ENCODE data around the gene CBX3. TPM values are rescaled to one million over a fixed set of nuclear protein-coding genes. Genes with fewer than 3 reads are reported as not detected.

Gene CBX3
- total and polyA plus RNA-seq, 2 of the 8 experiments (the other 6 are each of a cell fraction or from before 2014, with no cell fraction given): 71.3 to 258 TPM

DNA sequence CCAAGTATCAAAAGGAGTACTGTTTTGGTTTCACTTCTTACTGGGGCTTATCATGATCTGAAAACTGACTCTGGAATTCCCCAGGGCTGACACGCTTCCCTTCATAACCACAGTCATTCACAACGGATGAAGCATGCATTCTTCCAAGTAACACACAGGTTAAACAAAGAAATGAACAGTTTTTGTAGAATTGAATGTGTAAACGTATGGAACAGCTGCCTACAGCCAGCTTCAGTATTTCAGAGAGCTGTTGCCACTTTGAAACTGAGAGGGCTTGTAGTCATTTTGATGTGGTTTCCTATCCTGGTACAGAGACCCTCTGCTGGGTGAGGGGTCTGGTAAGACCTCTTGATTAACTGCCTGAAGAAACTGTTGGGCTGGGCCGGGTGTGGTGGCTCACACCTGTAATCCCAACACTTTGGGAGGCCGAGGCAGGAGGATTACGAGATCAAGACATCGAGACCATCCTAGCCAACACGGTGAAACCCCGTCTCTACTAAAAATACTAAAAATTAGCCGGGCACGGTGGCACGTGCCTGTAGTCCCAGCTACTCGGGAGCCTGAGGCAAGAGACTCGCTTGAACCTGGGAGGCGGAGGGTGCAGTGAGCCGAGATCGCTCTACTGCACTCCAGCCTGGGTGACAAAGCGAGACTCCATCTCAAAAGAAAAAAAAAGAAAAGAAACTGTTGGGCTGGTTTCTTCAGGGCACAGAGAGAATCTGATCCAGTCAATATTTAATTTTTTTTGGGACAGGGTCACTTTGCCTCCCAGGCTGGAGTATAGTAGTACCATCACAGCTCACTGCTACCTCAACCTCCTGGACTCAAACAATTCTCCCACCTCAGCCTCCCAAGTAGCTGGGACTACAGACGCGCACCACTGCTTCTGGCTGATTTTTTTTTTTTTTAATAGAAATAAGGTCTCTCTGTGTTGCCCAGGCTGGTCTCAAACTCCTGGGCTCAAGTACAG lies 44.8 kb upstream of the CBX3 start (continued):
- TF ChIP-seq, protein P1, sequence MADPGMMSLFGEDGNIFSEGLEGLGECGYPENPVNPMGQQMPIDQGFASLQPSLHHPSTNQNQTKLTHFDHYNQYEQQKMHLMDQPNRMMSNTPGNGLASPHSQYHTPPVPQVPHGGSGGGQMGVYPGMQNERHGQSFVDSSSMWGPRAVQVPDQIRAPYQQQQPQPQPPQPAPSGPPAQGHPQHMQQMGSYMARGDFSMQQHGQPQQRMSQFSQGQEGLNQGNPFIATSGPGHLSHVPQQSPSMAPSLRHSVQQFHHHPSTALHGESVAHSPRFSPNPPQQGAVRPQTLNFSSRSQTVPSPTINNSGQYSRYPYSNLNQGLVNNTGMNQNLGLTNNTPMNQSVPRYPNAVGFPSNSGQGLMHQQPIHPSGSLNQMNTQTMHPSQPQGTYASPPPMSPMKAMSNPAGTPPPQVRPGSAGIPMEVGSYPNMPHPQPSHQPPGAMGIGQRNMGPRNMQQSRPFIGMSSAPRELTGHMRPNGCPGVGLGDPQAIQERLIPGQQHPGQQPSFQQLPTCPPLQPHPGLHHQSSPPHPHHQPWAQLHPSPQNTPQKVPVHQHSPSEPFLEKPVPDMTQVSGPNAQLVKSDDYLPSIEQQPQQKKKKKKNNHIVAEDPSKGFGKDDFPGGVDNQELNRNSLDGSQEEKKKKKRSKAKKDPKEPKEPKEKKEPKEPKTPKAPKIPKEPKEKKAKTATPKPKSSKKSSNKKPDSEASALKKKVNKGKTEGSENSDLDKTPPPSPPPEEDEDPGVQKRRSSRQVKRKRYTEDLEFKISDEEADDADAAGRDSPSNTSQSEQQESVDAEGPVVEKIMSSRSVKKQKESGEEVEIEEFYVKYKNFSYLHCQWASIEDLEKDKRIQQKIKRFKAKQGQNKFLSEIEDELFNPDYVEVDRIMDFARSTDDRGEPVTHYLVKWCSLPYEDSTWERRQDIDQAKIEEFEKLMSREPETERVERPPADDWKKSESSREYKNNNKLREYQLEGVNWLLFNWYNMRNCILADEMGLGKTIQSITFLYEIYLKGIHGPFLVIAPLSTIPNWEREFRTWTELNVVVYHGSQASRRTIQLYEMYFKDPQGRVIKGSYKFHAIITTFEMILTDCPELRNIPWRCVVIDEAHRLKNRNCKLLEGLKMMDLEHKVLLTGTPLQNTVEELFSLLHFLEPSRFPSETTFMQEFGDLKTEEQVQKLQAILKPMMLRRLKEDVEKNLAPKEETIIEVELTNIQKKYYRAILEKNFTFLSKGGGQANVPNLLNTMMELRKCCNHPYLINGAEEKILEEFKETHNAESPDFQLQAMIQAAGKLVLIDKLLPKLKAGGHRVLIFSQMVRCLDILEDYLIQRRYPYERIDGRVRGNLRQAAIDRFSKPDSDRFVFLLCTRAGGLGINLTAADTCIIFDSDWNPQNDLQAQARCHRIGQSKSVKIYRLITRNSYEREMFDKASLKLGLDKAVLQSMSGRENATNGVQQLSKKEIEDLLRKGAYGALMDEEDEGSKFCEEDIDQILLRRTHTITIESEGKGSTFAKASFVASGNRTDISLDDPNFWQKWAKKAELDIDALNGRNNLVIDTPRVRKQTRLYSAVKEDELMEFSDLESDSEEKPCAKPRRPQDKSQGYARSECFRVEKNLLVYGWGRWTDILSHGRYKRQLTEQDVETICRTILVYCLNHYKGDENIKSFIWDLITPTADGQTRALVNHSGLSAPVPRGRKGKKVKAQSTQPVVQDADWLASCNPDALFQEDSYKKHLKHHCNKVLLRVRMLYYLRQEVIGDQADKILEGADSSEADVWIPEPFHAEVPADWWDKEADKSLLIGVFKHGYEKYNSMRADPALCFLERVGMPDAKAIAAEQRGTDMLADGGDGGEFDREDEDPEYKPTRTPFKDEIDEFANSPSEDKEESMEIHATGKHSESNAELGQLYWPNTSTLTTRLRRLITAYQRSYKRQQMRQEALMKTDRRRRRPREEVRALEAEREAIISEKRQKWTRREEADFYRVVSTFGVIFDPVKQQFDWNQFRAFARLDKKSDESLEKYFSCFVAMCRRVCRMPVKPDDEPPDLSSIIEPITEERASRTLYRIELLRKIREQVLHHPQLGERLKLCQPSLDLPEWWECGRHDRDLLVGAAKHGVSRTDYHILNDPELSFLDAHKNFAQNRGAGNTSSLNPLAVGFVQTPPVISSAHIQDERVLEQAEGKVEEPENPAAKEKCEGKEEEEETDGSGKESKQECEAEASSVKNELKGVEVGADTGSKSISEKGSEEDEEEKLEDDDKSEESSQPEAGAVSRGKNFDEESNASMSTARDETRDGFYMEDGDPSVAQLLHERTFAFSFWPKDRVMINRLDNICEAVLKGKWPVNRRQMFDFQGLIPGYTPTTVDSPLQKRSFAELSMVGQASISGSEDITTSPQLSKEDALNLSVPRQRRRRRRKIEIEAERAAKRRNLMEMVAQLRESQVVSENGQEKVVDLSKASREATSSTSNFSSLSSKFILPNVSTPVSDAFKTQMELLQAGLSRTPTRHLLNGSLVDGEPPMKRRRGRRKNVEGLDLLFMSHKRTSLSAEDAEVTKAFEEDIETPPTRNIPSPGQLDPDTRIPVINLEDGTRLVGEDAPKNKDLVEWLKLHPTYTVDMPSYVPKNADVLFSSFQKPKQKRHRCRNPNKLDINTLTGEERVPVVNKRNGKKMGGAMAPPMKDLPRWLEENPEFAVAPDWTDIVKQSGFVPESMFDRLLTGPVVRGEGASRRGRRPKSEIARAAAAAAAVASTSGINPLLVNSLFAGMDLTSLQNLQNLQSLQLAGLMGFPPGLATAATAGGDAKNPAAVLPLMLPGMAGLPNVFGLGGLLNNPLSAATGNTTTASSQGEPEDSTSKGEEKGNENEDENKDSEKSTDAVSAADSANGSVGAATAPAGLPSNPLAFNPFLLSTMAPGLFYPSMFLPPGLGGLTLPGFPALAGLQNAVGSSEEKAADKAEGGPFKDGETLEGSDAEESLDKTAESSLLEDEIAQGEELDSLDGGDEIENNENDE (IDR thresholded peaks at IDR 0.05; ENCODE audit: insufficient replicate concordance, low read length): no peak
- TF ChIP-seq JUND (IDR thresholded peaks at IDR 0.05; ENCODE audit: low read length) (no peak), CREB1 (IDR thresholded peaks at IDR 0.05) (no peak), RBBP5 (IDR thresholded peaks at IDR 0.05; ENCODE audit: borderline replicate concordance, low read depth, low read length) (no peak), NRF1 (IDR thresholded peaks at IDR 0.05; ENCODE audit: low read depth, low read length) (no peak)

Data from H1 (cell line).